BLaER1 (cell line): ENCODE data around the gene CD8B.

Source experiments
- H3K27ac ChIP-seq: shearing (Covaris generic); formaldehyde crosslinking; 2 replicates; pipeline ENCODE4 v1.8.1; 2022
- H3K27me3 ChIP-seq: shearing (Covaris generic); formaldehyde crosslinking; 2 replicates; pipeline ENCODE4 v1.8.1; 2022
- H3K36me3 ChIP-seq: shearing (Covaris generic); formaldehyde crosslinking; 2 replicates; pipeline ENCODE4 v1.8.1; 2022
- H3K4me1 ChIP-seq: shearing (Covaris generic); formaldehyde crosslinking; 2 replicates; pipeline ENCODE4 v1.8.1; 2022
- H3K4me2 ChIP-seq: shearing (Covaris generic); formaldehyde crosslinking; 2 replicates; pipeline ENCODE4 v1.8.1; 2022
- H3K4me3 ChIP-seq: shearing (Covaris generic); formaldehyde crosslinking; 2 replicates; pipeline ENCODE4 v1.8.1; 2022
- H3K9ac ChIP-seq: shearing (Covaris generic); formaldehyde crosslinking; 2 replicates; pipeline ENCODE4 v1.8.1; 2022
- H3K9me3 ChIP-seq: shearing (Covaris generic); formaldehyde crosslinking; 2 replicates; pipeline ENCODE4 v1.8.1; 2022
- H4K20me1 ChIP-seq: shearing (Covaris generic); formaldehyde crosslinking; 2 replicates; pipeline ENCODE4 v1.8.1; 2022
- Cebpa-rat ChIP-seq: shearing (Covaris generic); IDR thresholded peaks from 2 replicates; pipeline ENCODE4 v1.8.1; 2022

CD8B gene

GRCh38 chr2:86783615-86784339, 77.9 kb downstream of the CD8B start:
- peaks cover 19% of the 10 kb centered on the region for H3K4me1 ChIP-seq
- H3K36me3 ChIP-seq = no peaks in the 10 kb centered on the region
- peak overlapping the region; percentile 27; the same call in 1 of the 2 replicates for H3K4me2 ChIP-seq
- H3K27me3 ChIP-seq = peaks cover 10% of the 10 kb centered on the region
- no peak overlapping the region for H3K9ac ChIP-seq
- no peak for TF ChIP-seq Cebpa-rat
- no peaks in the 10 kb centered on the region for H4K20me1 ChIP-seq
- no peak overlapping the region for H3K4me3 ChIP-seq
- peaks cover 1% of the 10 kb centered on the region for H3K9me3 ChIP-seq
- H3K27ac ChIP-seq = no peak overlapping the region

GRCh38 chr2:86782748-86783147, 78.9 kb downstream of the CD8B start:
- TF ChIP-seq Cebpa-rat = no peak
- no peak overlapping the region for H3K4me3 ChIP-seq
- peaks cover 19% of the 10 kb centered on the region for H3K4me1 ChIP-seq
- no peaks in the 10 kb centered on the region for H4K20me1 ChIP-seq
- no peak overlapping the region for H3K4me2 ChIP-seq
- no peak overlapping the region for H3K9ac ChIP-seq
- 0 out of 2 replicates have a peak, but pooled peaks cover 7% of the 10 kb centered on the region for H3K36me3 ChIP-seq
- no peak overlapping the region for H3K27ac ChIP-seq
- H3K27me3 ChIP-seq = peaks cover 1% of the 10 kb centered on the region; the same call in 1 of the 2 replicates
- H3K9me3 ChIP-seq = no peaks in the 10 kb centered on the region

- Histone ChIP-seq H3K27me3 (no peaks in the 10 kb centered on the region), H3K4me1 (peaks cover 19% of the 10 kb centered on the region), H3K27ac (no peak overlapping the region), H4K20me1 (0 out of 2 replicates have a peak, but pooled peaks cover 7% of the 10 kb centered on the region), H3K4me2 (0 out of 2 replicates have a peak overlapping the region, but pooled peaks have one; percentile 11), H3K9me3 (no peaks in the 10 kb centered on the region), H3K36me3 (peaks cover 18% of the 10 kb centered on the region), H3K9ac (no peak overlapping the region), H3K4me3 (no peak overlapping the region)
- no peak for TF ChIP-seq Cebpa-rat
Observed at GRCh38 chr2:86781363-86781762, 80.3 kb downstream of the CD8B start.

GRCh38 chr2:86779971-86780370, 81.7 kb downstream of the CD8B start:
- H3K27me3 ChIP-seq = no peaks in the 10 kb centered on the region
- no peak overlapping the region for H3K9ac ChIP-seq
- no peak overlapping the region for H3K27ac ChIP-seq
- peaks cover 19% of the 10 kb centered on the region for H3K4me1 ChIP-seq
- TF ChIP-seq Cebpa-rat = no peak
- H3K4me3 ChIP-seq = no peak overlapping the region
- H4K20me1 ChIP-seq = 0 out of 2 replicates have a peak, but pooled peaks cover 11% of the 10 kb centered on the region
- H3K36me3 ChIP-seq = peaks cover 32% of the 10 kb centered on the region
- H3K9me3 ChIP-seq = no peaks in the 10 kb centered on the region
- no peak overlapping the region for H3K4me2 ChIP-seq

GRCh38 chr2:86778957-86779356, 82.7 kb downstream of the CD8B start:
- Histone ChIP-seq H3K4me1 (peaks cover 18% of the 10 kb centered on the region), H3K36me3 (peaks cover 42% of the 10 kb centered on the region), H3K4me3 (no peak overlapping the region), H3K9ac (no peak overlapping the region), H3K4me2 (no peak overlapping the region), H3K27ac (no peak overlapping the region), H3K9me3 (no peaks in the 10 kb centered on the region), H4K20me1 (peaks cover 21% of the 10 kb centered on the region), H3K27me3 (no peaks in the 10 kb centered on the region)
- no peak for TF ChIP-seq Cebpa-rat

DNA sequence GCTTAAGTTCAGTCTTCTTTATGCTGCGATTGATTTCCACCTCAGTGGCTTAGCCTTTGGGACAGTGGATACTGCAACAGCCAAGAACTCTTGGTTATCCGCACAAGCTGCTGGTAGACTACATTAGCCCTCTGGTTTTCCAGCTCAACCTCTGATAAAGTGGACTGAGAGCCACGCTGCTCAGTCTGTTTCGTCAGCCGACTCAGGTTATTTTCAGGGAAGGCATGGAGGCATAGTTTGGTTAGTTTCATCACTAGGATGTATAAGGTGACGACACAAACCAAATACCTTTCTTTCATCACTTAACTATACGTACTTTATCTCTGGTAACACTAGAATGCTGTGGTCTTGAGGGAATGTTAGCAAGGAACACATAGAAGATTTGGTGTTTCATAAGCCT, 85.2 kb downstream of the CD8B start:
- no peak overlapping the region for H3K9ac ChIP-seq

GRCh38 chr2:86775338-86775737, 86.3 kb downstream of the CD8B start:
- peaks cover 78% of the 10 kb centered on the region for H3K36me3 ChIP-seq
- H3K9me3 ChIP-seq = no peaks in the 10 kb centered on the region

More for the DNA sequence above, 85.2 kb downstream of the CD8B start:
- Histone ChIP-seq H3K9me3 (no peaks in the 10 kb centered on the region), H3K4me1 (peaks cover 24% of the 10 kb centered on the region), H3K27ac (no peak overlapping the region), H3K4me2 (no peak overlapping the region), H3K4me3 (no peak overlapping the region), H4K20me1 (peaks cover 45% of the 10 kb centered on the region), H3K36me3 (peaks cover 66% of the 10 kb centered on the region), H3K27me3 (no peaks in the 10 kb centered on the region)
- no peak for TF ChIP-seq Cebpa-rat

GRCh38 chr2:86774862-86775261, 86.8 kb downstream of the CD8B start:
- peaks cover 83% of the 10 kb centered on the region for H3K36me3 ChIP-seq
- H3K4me2 ChIP-seq = no peak overlapping the region
- no peak overlapping the region for H3K4me3 ChIP-seq
- H3K4me1 ChIP-seq = peaks cover 25% of the 10 kb centered on the region
- no peak overlapping the region for H3K27ac ChIP-seq
- no peak overlapping the region for H3K9ac ChIP-seq
- peaks cover 62% of the 10 kb centered on the region for H4K20me1 ChIP-seq
- H3K9me3 ChIP-seq = no peaks in the 10 kb centered on the region
- no peaks in the 10 kb centered on the region for H3K27me3 ChIP-seq
- TF ChIP-seq Cebpa-rat = no peak

More at GRCh38 chr2:86775338-86775737, 86.3 kb downstream of the CD8B start:
- Histone ChIP-seq H3K9ac (no peak overlapping the region), H3K4me1 (peaks cover 25% of the 10 kb centered on the region), H3K4me3 (no peak overlapping the region), H3K4me2 (no peak overlapping the region), H4K20me1 (peaks cover 57% of the 10 kb centered on the region), H3K27ac (no peak overlapping the region), H3K27me3 (no peaks in the 10 kb centered on the region)
- no peak for TF ChIP-seq Cebpa-rat

- peak overlapping the region; percentile 49 for H3K4me2 ChIP-seq
- H3K36me3 ChIP-seq = peaks cover 97% of the 10 kb centered on the region
- H3K27ac ChIP-seq = no peak overlapping the region
Observed at GRCh38 chr2:86772611-86773010, 89.1 kb downstream of the CD8B start.

DNA sequence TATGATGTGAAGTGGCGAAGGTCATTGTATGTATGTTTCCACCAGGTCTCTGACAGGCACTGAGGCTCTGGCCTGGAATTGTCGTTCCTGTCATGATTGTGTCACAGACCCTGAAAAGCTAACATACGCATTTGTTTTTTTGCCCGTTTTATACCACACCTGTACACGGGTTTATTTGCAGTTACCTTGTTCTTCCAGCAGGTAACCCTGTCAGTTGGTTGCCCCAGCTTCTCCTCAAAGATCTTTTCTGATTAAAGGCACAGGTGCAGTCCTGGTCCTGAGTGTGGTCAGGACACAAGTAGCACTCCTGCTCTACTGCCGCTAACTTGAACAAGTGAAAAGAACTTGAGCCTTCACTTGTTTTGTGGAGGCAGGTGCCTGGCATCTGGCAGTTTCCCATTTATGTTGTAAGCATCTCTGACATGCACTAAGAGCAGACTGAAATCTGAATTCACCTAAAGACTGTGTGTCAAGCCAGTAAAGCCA, 90.8 kb downstream of the CD8B start:
- no peak for TF ChIP-seq Cebpa-rat
- Histone ChIP-seq H3K27ac (no peak overlapping the region), H3K9me3 (no peaks in the 10 kb centered on the region), H3K4me2 (no peak overlapping the region), H3K36me3 (peaks cover 98% of the 10 kb centered on the region), H3K9ac (no peak overlapping the region), H3K27me3 (no peaks in the 10 kb centered on the region), H4K20me1 (peaks cover 86% of the 10 kb centered on the region), H3K4me1 (peaks cover 25% of the 10 kb centered on the region), H3K4me3 (no peak overlapping the region)

More at GRCh38 chr2:86772611-86773010, 89.1 kb downstream of the CD8B start:
- Histone ChIP-seq H4K20me1 (peaks cover 80% of the 10 kb centered on the region), H3K9me3 (no peaks in the 10 kb centered on the region), H3K9ac (no peak overlapping the region), H3K4me1 (peaks cover 25% of the 10 kb centered on the region), H3K27me3 (no peaks in the 10 kb centered on the region), H3K4me3 (no peak overlapping the region)
- TF ChIP-seq Cebpa-rat = no peak
